HEK293T (cell line): ENCODE data around the gene SRBD1.

Source experiments
- BHLHE40 ChIP-seq: fragments of 450-650 bp; IDR thresholded peaks from 2 replicates; pipeline ENCODE4 v1.6.1; 2016; ENCODE audit warnings: mild to moderate bottlenecking, moderate library complexity, borderline replicate concordance
- ELF4 ChIP-seq: fragments of 450-650 bp; IDR thresholded peaks from 2 replicates; pipeline ENCODE4 v1.6.1; 2017; ENCODE audit warnings: antibody characterized with exemption
- FOXA1 ChIP-seq: fragments of 450-650 bp; IDR thresholded peaks from 2 replicates; pipeline ENCODE4 v1.6.1; 2016; ENCODE audit warnings: mild to moderate bottlenecking
- FOXM1 ChIP-seq: fragments of 450-650 bp; IDR thresholded peaks from 2 replicates; pipeline ENCODE4 v1.6.1; 2017; ENCODE audit warnings: mild to moderate bottlenecking, borderline replicate concordance
- HDGF ChIP-seq: fragments of 450-650 bp; IDR thresholded peaks from 2 replicates; pipeline ENCODE4 v1.6.1; 2017; ENCODE audit warnings: antibody characterized with exemption, borderline replicate concordance
- LEF1 ChIP-seq: fragments of 450-650 bp; IDR thresholded peaks from 2 replicates; pipeline ENCODE4 v1.6.1; 2017; ENCODE audit warnings: mild to moderate bottlenecking, borderline replicate concordance
- NFRKB ChIP-seq: fragments of 450-650 bp; IDR thresholded peaks from 2 replicates; pipeline ENCODE4 v1.6.1; 2016; ENCODE audit warnings: mild to moderate bottlenecking, moderate library complexity
- SP1 ChIP-seq: fragments of 450-650 bp; IDR thresholded peaks from 2 replicates; pipeline ENCODE4 v1.6.1; 2017
- SUZ12 ChIP-seq: fragments of 450-650 bp; IDR thresholded peaks from 2 replicates; pipeline ENCODE4 v1.6.1; 2016; ENCODE audit warnings: mild to moderate bottlenecking

GRCh38 chr2:45409677-45410076, 201.4 kb downstream of the SRBD1 start:
- TF ChIP-seq SP1 (no peak), SUZ12 (no peak), BHLHE40 (no peak), HDGF (no peak), FOXM1 (no peak), LEF1 (no peak), ELF4 (no peak), FOXA1 (no peak), NFRKB (no peak)
